H9 (cell line): ENCODE results near the gene ITGA7. TPM values are rescaled to one million over a fixed set of nuclear protein-coding genes. Genes with fewer than 3 reads are reported as not detected.

Source experiments
- DNase-seq: peaks from one replicate; pipeline ENCODE4 v3.0.0-alpha.2; 2017
- H2AFZ ChIP-seq: one replicate; pipeline ENCODE4 v1.6.1; 2013; ENCODE audit warnings: mild to moderate bottlenecking, low read length, control low read depth, moderate library complexity
- H2AK5ac ChIP-seq: 2 replicates; pipeline ENCODE4 v1.6.1; 2013; ENCODE audit warnings: low read length, control low read depth, mixed read lengths; ENCODE audit not compliant: insufficient read length
- H2BK120ac ChIP-seq: one replicate; pipeline ENCODE4 v1.6.1; 2013; ENCODE audit warnings: low read depth, mild to moderate bottlenecking, low read length, control low read depth, inconsistent platforms; ENCODE audit not compliant: poor library complexity, severe bottlenecking
- H2BK12ac ChIP-seq: 2 replicates; pipeline ENCODE4 v1.6.1; 2013; ENCODE audit warnings: low read length, control low read depth, mixed read lengths, low read depth; ENCODE audit not compliant: insufficient read length
- H2BK15ac ChIP-seq: 2 replicates; pipeline ENCODE4 v1.6.1; 2013; ENCODE audit warnings: low read depth, low read length, control low read depth
- H2BK20ac ChIP-seq: one replicate; pipeline ENCODE4 v1.6.1; 2013; ENCODE audit warnings: low read depth, mild to moderate bottlenecking, low read length, control low read depth, inconsistent platforms; ENCODE audit not compliant: poor library complexity, severe bottlenecking
- H2BK5ac ChIP-seq: 2 replicates; pipeline ENCODE4 v1.6.1; 2013; ENCODE audit warnings: low read length, control low read depth, mixed read lengths; ENCODE audit not compliant: insufficient read length
- H3K14ac ChIP-seq: 2 replicates; pipeline ENCODE4 v1.6.1; 2013; ENCODE audit warnings: low read length, control low read depth; ENCODE audit not compliant: insufficient read depth
- H3K18ac ChIP-seq: 2 replicates; pipeline ENCODE4 v1.6.1; 2013; ENCODE audit warnings: low read depth, mild to moderate bottlenecking, mixed read lengths, low read length, control low read depth; ENCODE audit not compliant: insufficient read length
- H3K23ac ChIP-seq: 2 replicates; pipeline ENCODE4 v1.6.1; 2013; ENCODE audit warnings: low read length, control low read depth, mixed read lengths, low read depth; ENCODE audit not compliant: insufficient read length
- H3K23me2 ChIP-seq: 2 replicates; pipeline ENCODE4 v1.6.1; 2013; ENCODE audit warnings: low read depth, mild to moderate bottlenecking, mixed read lengths, low read length, control low read depth; ENCODE audit not compliant: insufficient read length, poor library complexity, severe bottlenecking
- H3K27ac ChIP-seq: 2 replicates; pipeline ENCODE4 v1.5.1; 2013; ENCODE audit warnings: low read length, control low read depth, mixed read lengths, low read depth; ENCODE audit not compliant: insufficient read length
- H3K27me3 ChIP-seq: 2 replicates; pipeline ENCODE4 v1.6.1; 2013; ENCODE audit warnings: low read length, control low read depth, inconsistent platforms; ENCODE audit not compliant: insufficient read depth
- H3K4ac ChIP-seq: 2 replicates; pipeline ENCODE4 v1.6.1; 2013; ENCODE audit warnings: low read depth, mild to moderate bottlenecking, control low read depth, inconsistent platforms, low read length, moderate library complexity
- H3K4me1 ChIP-seq: 2 replicates; pipeline ENCODE4 v1.6.1; 2013; ENCODE audit warnings: low read length, control low read depth, inconsistent platforms; ENCODE audit not compliant: insufficient read depth
- H3K4me2 ChIP-seq: 2 replicates; pipeline ENCODE4 v1.6.1; 2013; ENCODE audit warnings: low read length, control low read depth, mixed read lengths; ENCODE audit not compliant: insufficient read length, insufficient read depth
- H3K56ac ChIP-seq: 2 replicates; pipeline ENCODE4 v1.6.1; 2013; ENCODE audit warnings: low read depth, mild to moderate bottlenecking, mixed read lengths, low read length, control low read depth; ENCODE audit not compliant: insufficient read length
- H3K79me1 ChIP-seq: 2 replicates; pipeline ENCODE4 v1.6.1; 2013; ENCODE audit warnings: low read depth, mild to moderate bottlenecking, moderate library complexity, low read length, control low read depth, inconsistent platforms; ENCODE audit not compliant: insufficient read depth, poor library complexity, severe bottlenecking
- H3K79me2 ChIP-seq: 2 replicates; pipeline ENCODE4 v1.6.1; 2013; ENCODE audit warnings: low read length, control low read depth, inconsistent platforms; ENCODE audit not compliant: insufficient read depth
- H3K9ac ChIP-seq: 2 replicates; pipeline ENCODE4 v1.6.1; 2013; ENCODE audit warnings: low read length, control low read depth, mixed read lengths; ENCODE audit not compliant: insufficient read length; ENCODE audit errors: extremely low read depth
- H3K9me3 ChIP-seq: one replicate; pipeline ENCODE4 v1.6.1; 2013; ENCODE audit warnings: low read depth, low read length, inconsistent platforms; ENCODE audit not compliant: control insufficient read depth
- H3T11ph ChIP-seq: one replicate; pipeline ENCODE4 v1.6.1; 2013; ENCODE audit warnings: mild to moderate bottlenecking, low read length, control low read depth, inconsistent platforms
- H4K20me1 ChIP-seq: one replicate; pipeline ENCODE4 v1.6.1; 2013; ENCODE audit not compliant: control insufficient read depth, insufficient read length, insufficient read depth
- H4K5ac ChIP-seq: 2 replicates; pipeline ENCODE4 v1.6.1; 2013; ENCODE audit warnings: low read depth, mild to moderate bottlenecking, mixed read lengths, low read length, control low read depth; ENCODE audit not compliant: insufficient read length
- H4K8ac ChIP-seq: replicated peaks from 2 replicates; pipeline ENCODE4 v1.6.1; 2013; ENCODE audit warnings: low read length, control low read depth, mixed read lengths, low read depth; ENCODE audit not compliant: insufficient read length
- H4K91ac ChIP-seq: 2 replicates; pipeline ENCODE4 v1.6.1; 2013; ENCODE audit warnings: low read depth, mild to moderate bottlenecking, moderate library complexity, mixed read lengths, low read length, control low read depth; ENCODE audit not compliant: insufficient read length
- H3K27ac Mint-ChIP-seq, 3 experiments: 2 replicates in 2 of 3; 3 replicates in 1 of 3; pipeline ENCODE4 v1.8.0; 2020 to 2021; ENCODE audit warnings: mixed read lengths in 3 of 3, mild to moderate bottlenecking in 1 of 3, moderate library complexity in 1 of 3
- H3K27me3 Mint-ChIP-seq: 2 replicates; pipeline ENCODE4 v1.8.0; 2021; ENCODE audit warnings: low read depth, mild to moderate bottlenecking, moderate library complexity, mixed read lengths
- H3K36me3 Mint-ChIP-seq, 3 experiments: 2 replicates in 2 of 3; 3 replicates in 1 of 3; pipeline ENCODE4 v1.8.0; 2020 to 2021; ENCODE audit warnings: low read depth in 3 of 3, mixed read lengths in 3 of 3; ENCODE audit not compliant: insufficient read depth in 1 of 3
- H3K4me1 Mint-ChIP-seq, 2 experiments: 2 replicates each; pipeline ENCODE4 v1.8.0; 2020; ENCODE audit warnings: mixed read lengths in 2 of 2
- H3K4me3 Mint-ChIP-seq, 2 experiments: 2 replicates in 1 of 2; 3 replicates in 1 of 2; pipeline ENCODE4 v1.8.0; 2020 to 2021; ENCODE audit warnings: mild to moderate bottlenecking in 2 of 2, mixed read lengths in 2 of 2, moderate library complexity in 1 of 2
- H3K9me3 Mint-ChIP-seq, 2 experiments: 2 replicates in 1 of 2; 3 replicates in 1 of 2; pipeline ENCODE4 v1.8.0; 2020; ENCODE audit warnings: mild to moderate bottlenecking in 2 of 2, mixed read lengths in 2 of 2, moderate library complexity in 1 of 2
- WGBS: extraction: QIAGEN DNeasy Blood & Tissue Kit; methylation state at CpG from one replicate; pipeline ENCODE4 v1.1.7; 2013; ENCODE audit warnings: missing lambda C conversion rate, low lambda C conversion rate, mixed read lengths; ENCODE audit not compliant: insufficient read length; ENCODE audit errors: extremely low coverage; 5-methylcytosine and 5-hydroxymethylcytosine counted together
- total RNA-seq: library from RNA; stranded (reverse); gene quantifications from 2 replicates; pipeline ENCODE4 v1.2.1, GENCODE V29; 2021
- TF ChIP-seq, protein P1 (sequence below): fragments of 200-600 bp; sonication (generic); conservative IDR thresholded peaks from 3 replicates; pipeline ENCODE4 v1.8.0; 2021; ENCODE audit warnings: antibody characterized with exemption, mild to moderate bottlenecking

Gene ITGA7
- total RNA-seq, 1 experiment from 2014 or later = 119 TPM

DNA sequence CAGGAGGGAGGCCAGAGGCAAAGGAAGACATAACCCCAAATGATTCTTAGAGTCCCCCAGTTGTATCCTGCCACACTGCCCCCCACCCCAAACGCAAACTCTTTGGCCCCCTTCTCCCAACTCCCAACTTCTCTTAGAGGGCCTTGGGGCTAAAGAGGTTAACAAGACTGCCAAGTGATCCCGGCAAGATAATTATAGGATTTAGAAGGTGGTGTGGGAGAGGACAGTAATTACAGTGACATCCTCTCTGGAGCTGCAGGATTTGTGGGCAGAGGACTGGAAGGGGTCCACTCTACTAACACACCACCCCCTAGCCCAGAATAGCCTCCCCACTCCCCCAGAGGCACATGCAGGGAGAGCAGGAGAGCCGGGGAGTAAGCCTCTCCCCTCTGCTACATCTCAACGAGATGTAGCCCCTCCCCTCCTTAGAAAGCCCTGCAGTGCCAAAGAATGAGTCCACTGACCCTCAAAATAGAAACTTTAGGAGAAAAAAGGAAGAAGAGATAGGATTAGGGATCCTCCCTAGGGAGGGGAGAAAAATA, 29.9 kb upstream of the ITGA7 start:
- Histone ChIP-seq H2BK15ac (no peak overlapping the region), H4K8ac (no peak overlapping the region), H3K27ac (no peak overlapping the region), H3K4me2 (peak overlapping the region; percentile 93), H3K18ac (no peak overlapping the region), H4K20me1 (peaks cover 2% of the 10 kb centered on the region), H3K4me1 (peaks cover 2% of the 10 kb centered on the region; the same call in 1 of the 2 replicates), H3T11ph (no peak overlapping the region), H2BK12ac (no peak overlapping the region), H3K56ac (no peak overlapping the region), H3K4ac (no peak overlapping the region), H3K23ac (no peak overlapping the region), H4K91ac (no peak overlapping the region), H3K79me2 (no peaks in the 10 kb centered on the region), H3K9me3 (no peaks in the 10 kb centered on the region), H3K27me3 (no peaks in the 10 kb centered on the region), H2BK5ac (no peak overlapping the region), H2BK120ac (no peak overlapping the region), H3K23me2 (peaks cover 12% of the 10 kb centered on the region), H2BK20ac (no peak overlapping the region), H2AFZ (no peak overlapping the region), H3K79me1 (no peaks in the 10 kb centered on the region), H4K5ac (no peak overlapping the region), H3K14ac (no peak overlapping the region), H3K9ac (no peak overlapping the region), H2AK5ac (no peak overlapping the region)
- TF ChIP-seq, protein P1, sequence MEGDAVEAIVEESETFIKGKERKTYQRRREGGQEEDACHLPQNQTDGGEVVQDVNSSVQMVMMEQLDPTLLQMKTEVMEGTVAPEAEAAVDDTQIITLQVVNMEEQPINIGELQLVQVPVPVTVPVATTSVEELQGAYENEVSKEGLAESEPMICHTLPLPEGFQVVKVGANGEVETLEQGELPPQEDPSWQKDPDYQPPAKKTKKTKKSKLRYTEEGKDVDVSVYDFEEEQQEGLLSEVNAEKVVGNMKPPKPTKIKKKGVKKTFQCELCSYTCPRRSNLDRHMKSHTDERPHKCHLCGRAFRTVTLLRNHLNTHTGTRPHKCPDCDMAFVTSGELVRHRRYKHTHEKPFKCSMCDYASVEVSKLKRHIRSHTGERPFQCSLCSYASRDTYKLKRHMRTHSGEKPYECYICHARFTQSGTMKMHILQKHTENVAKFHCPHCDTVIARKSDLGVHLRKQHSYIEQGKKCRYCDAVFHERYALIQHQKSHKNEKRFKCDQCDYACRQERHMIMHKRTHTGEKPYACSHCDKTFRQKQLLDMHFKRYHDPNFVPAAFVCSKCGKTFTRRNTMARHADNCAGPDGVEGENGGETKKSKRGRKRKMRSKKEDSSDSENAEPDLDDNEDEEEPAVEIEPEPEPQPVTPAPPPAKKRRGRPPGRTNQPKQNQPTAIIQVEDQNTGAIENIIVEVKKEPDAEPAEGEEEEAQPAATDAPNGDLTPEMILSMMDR = no peak
- H3K4me3 Mint-ChIP-seq = peak overlapping the region; percentile 69 to 89
- no peaks in the 10 kb centered on the region for H3K36me3 Mint-ChIP-seq
- DNase-seq = no peak
- H3K27ac Mint-ChIP-seq = peak overlapping the region; percentile 56 to 95 (median 87); a peak in 6 of 7 replicates
- peaks cover 7% of the 10 kb centered on the region for H3K27me3 Mint-ChIP-seq
- no peaks in the 10 kb centered on the region for H3K9me3 Mint-ChIP-seq
- WGBS = no CpG with 5 or more reads among the region's 4 CpGs
- peaks cover 28 to 34% of the 10 kb centered on the region in 2 experiments for H3K4me1 Mint-ChIP-seq
